SK-N-SH (cell line): ENCODE measurements around the gene SELPLG. TPM values are rescaled to one million over a fixed set of nuclear protein-coding genes. Genes with fewer than 3 reads are reported as not detected.
A peak's percentile ranks its signal among the peaks of the same experiment; 100 is the strongest.

ENCODE experiments used
- CTCF ChIA-PET: fragments of 300-600, 350-600 bp; formaldehyde crosslinking; extraction: SDS; loops from one replicate; lab custom pipeline; 2021; lab: Yijun Ruan, JAX
- POLR2A ChIA-PET: fragments of 350-600 bp; sonication (Branson Sonifier 250); formaldehyde crosslinking; extraction: SDS; loops from one replicate; lab custom pipeline; 2020; ENCODE audit warnings: antibody characterized with exemption, inconsistent platforms; lab: Yijun Ruan, JAX
- DNase-seq: peaks from one replicate; pipeline ENCODE4 v3.0.0; 2012
- H2AFZ ChIP-seq: fragments of 200-600 bp; sonication (generic); 2 replicates; pipeline ENCODE4 v1.8.1; 2016; ENCODE audit warnings: antibody characterized with exemption, mild to moderate bottlenecking, low read depth
- H3F3A ChIP-seq: fragments of 200-600 bp; sonication (generic); replicated peaks from 2 replicates; pipeline ENCODE3; 2016; ENCODE audit warnings: antibody characterized with exemption, mild to moderate bottlenecking; ENCODE audit not compliant: insufficient read depth
- H3K27ac ChIP-seq, 2 experiments: fragments of 200-500 bp in 1 of 2; fragments of 200-600 bp in 1 of 2; sonication (Bioruptor generic) in 1 of 2; sonication (generic), shearing (Covaris generic) in 1 of 2; 2 replicates each; pipeline versions ENCODE4 v1.5.1 to v1.6.1; 2014 to 2016; ENCODE audit warnings: low read depth in 2 of 2, inconsistent platforms in 1 of 2, low read length in 1 of 2, mild to moderate bottlenecking in 1 of 2, mixed read lengths in 1 of 2
- H3K27me3 ChIP-seq: fragments of 200-600 bp; sonication (generic), shearing (Covaris generic); 2 replicates; pipeline ENCODE4 v1.6.1; 2016; ENCODE audit warnings: mixed run types; ENCODE audit not compliant: insufficient read depth
- H3K36me3 ChIP-seq, 2 experiments: fragments of 200-500 bp in 1 of 2; fragments of 200-600 bp in 1 of 2; sonication (Bioruptor generic) in 1 of 2; sonication (generic) in 1 of 2; replicated peaks in 1 of 2; 2 replicates each; pipeline versions ENCODE3 to v1.5.1; 2014 to 2016; ENCODE audit warnings: low read length in 1 of 2, mild to moderate bottlenecking in 1 of 2; ENCODE audit not compliant: insufficient read depth in 2 of 2, control insufficient read depth in 1 of 2
- H3K4me1 ChIP-seq, 2 experiments: fragments of 200-500 bp in 1 of 2; fragments of 200-600 bp in 1 of 2; sonication (Bioruptor generic) in 1 of 2; sonication (generic), shearing (Covaris generic) in 1 of 2; 2 replicates each; pipeline versions ENCODE4 v1.5.1 to v1.6.1; 2014 to 2016; ENCODE audit warnings: low read depth in 1 of 2, low read length in 1 of 2, mixed run types in 1 of 2; ENCODE audit not compliant: insufficient read depth in 2 of 2, control insufficient read depth in 1 of 2
- H3K4me2 ChIP-seq: fragments of 200-600 bp; sonication (generic), shearing (Covaris generic); 2 replicates; pipeline ENCODE4 v1.6.1; 2017; ENCODE audit warnings: mixed run types
- H3K4me3 ChIP-seq, 2 experiments: fragments of 200-500 bp in 1 of 2; fragments of 200-600 bp in 1 of 2; sonication (Bioruptor generic) in 1 of 2; sonication (generic), shearing (Covaris generic) in 1 of 2; 2 replicates each; pipeline versions ENCODE4 v1.5.1 to v1.8.1; 2014 to 2016; ENCODE audit warnings: low read depth in 2 of 2, inconsistent platforms in 1 of 2, low read length in 1 of 2, mild to moderate bottlenecking in 1 of 2, mixed read lengths in 1 of 2, moderate library complexity in 1 of 2
- H3K79me2 ChIP-seq: fragments of 200-600 bp; sonication (generic); 2 replicates; pipeline ENCODE4 v1.8.1; 2017; ENCODE audit warnings: mild to moderate bottlenecking; ENCODE audit not compliant: insufficient read depth
- H3K9ac ChIP-seq: fragments of 200-600 bp; sonication (generic); 2 replicates; pipeline ENCODE4 v1.6.1; 2017; ENCODE audit warnings: mixed run types
- H3K9me2 ChIP-seq: fragments of 200-600 bp; sonication (generic); 2 replicates; pipeline ENCODE4 v1.6.1; 2017; ENCODE audit warnings: mixed run types
- H3K9me3 ChIP-seq: fragments of 200-600 bp; sonication (generic); 2 replicates; pipeline ENCODE4 v1.6.1; 2017; ENCODE audit warnings: mixed run types, mild to moderate bottlenecking, moderate library complexity
- H4K20me1 ChIP-seq: fragments of 200-600 bp; sonication (generic); 2 replicates; pipeline ENCODE4 v1.6.1; 2017; ENCODE audit warnings: mild to moderate bottlenecking, mixed run types; ENCODE audit not compliant: insufficient read depth
- CHD2 ChIP-seq: fragments of 150-350 bp; IDR thresholded peaks from 2 replicates; pipeline ENCODE4 v1.6.1; 2018; ENCODE audit warnings: low read length; ENCODE audit not compliant: partially characterized antibody
- EZH2phosphoT487 ChIP-seq: fragments of 200-600 bp; sonication (generic); IDR thresholded peaks from 2 replicates; pipeline ENCODE4 v1.6.1; 2017; ENCODE audit warnings: low read depth, mixed run types, mild to moderate bottlenecking, antibody characterized with exemption, moderate library complexity, borderline replicate concordance
- MXI1 ChIP-seq: IDR thresholded peaks from 2 replicates; pipeline ENCODE4 v1.6.1; 2012; ENCODE audit warnings: mild to moderate bottlenecking, low read depth, low read length, improper control_type of control experiment
- NRF1 ChIP-seq: IDR thresholded peaks from 2 replicates; pipeline ENCODE4 v1.6.1; 2012; ENCODE audit warnings: low read depth, mild to moderate bottlenecking, low read length
- RFX5 ChIP-seq: IDR thresholded peaks from 2 replicates; pipeline ENCODE4 v1.6.1; 2012; ENCODE audit warnings: mild to moderate bottlenecking, improper control_type of control experiment, low read length
- SMC3 ChIP-seq: IDR thresholded peaks from 2 replicates; pipeline ENCODE4 v1.6.1; 2012; ENCODE audit warnings: low read depth, low read length, improper control_type of control experiment
- TCF12 ChIP-seq: IDR thresholded peaks from 2 replicates; pipeline ENCODE4 v1.4.0; 2012
- TEAD4 ChIP-seq: IDR thresholded peaks from 2 replicates; pipeline ENCODE4 v1.4.0; 2012; ENCODE audit warnings: mild to moderate bottlenecking, borderline replicate concordance; ENCODE audit not compliant: insufficient read depth
- USF1 ChIP-seq: IDR thresholded peaks from 2 replicates; pipeline ENCODE4 v1.4.0; 2012; ENCODE audit warnings: low read depth, borderline replicate concordance
- YY1 ChIP-seq: IDR thresholded peaks from 2 replicates; pipeline ENCODE4 v1.4.0; 2012; ENCODE audit warnings: low read depth, mild to moderate bottlenecking
- WGBS: methylation state at CpG from one replicate; pipeline ENCODE4 v1.1.6; 2017; ENCODE audit warnings: low lambda C conversion rate; 5-methylcytosine and 5-hydroxymethylcytosine counted together
- polyA plus RNA-seq, 3 experiments: library from polyadenylated mRNA; depleted of rRNA; stranded (reverse); fragments of >200 nt; gene quantifications; 2 replicates each; pipeline ENCODE4 v1.2.3, GENCODE V29; 2012
- TF ChIP-seq, protein P1 (sequence below): IDR thresholded peaks from 2 replicates; pipeline ENCODE4 v1.4.0; 2012; ENCODE audit warnings: low read depth, borderline replicate concordance
- TF ChIP-seq, protein P2 (sequence below): IDR thresholded peaks from 2 replicates; pipeline ENCODE4 v1.6.1; 2012; ENCODE audit warnings: mild to moderate bottlenecking, low read depth, low read length, moderate library complexity
- TF ChIP-seq, protein P3 (sequence below): fragments of 150-350 bp; IDR thresholded peaks from 2 replicates; pipeline ENCODE4 v1.6.1; 2016; ENCODE audit warnings: mild to moderate bottlenecking, low read depth, low read length
- TF ChIP-seq, protein P4 (sequence below): IDR thresholded peaks from 2 replicates; pipeline ENCODE4; 2012

The SELPLG gene
- polyA plus RNA-seq, 1 of the 3 experiments (the other 2 are of a cell fraction), result 2.8 TPM

DNA sequence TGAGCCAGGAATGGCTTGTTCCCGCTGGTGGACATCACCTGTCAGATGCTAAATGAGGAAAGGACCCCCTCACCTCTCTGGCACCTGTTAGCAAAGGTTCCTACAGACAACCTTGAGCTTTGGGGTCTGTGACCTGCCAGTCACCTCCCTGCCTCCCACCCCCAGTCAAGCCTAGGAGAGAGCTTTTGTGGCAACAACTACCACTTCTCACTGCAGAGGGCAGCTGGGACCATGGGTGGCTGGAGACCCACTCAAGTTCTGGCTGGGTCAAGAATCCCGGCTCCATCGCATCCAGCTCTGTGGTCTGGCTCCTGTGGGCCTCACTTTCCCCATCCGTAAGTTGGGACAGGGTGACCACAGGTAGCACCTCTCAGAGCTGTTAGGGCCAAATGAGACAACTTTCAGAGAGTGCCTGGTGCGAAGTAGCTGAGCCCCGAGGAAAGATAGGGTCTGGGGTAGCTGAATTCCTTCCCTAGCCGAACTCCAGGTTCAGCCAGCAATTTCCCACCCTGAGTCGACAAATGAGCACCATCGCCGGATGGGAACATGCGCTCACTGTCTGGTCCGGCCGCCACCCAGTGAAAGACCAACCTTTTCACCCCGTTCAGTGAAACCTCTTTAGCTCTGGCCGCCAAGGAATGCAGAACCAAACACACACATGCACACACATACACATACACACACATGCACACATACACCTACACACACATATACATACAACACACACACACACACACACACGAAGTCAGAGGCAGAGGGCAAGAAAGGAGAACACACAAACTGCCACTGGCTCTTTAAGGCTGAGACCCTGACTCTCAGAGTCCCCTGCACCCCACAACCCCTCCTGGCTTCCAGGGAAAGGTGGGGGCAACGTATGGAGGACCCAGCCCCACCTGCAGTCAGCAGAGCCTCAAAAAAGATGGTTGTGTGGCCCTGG is 37.7 kb downstream of the SELPLG start:
- WGBS, result 81% methylated on average over 14 of the region's 17 CpGs
- ChIA-PET POLR2A (no interaction called here), CTCF (interaction anchor here (0.9 to 4.6 kb wide), 3 partner anchors 22 to 207 kb away, joined by 3 to 23 read pairs (median 5); no protein-coding TSS in a partner anchor)
- H2AFZ ChIP-seq, result no peak overlapping the region
- H3K4me3 ChIP-seq, result peak overlapping the region; percentile 45 to 60; a peak in 3 of 4 replicates
- H3K4me2 ChIP-seq, result peak overlapping the region; percentile 91; the same call in 1 of the 2 replicates
- no peaks in the 10 kb centered on the region for H3K9me2 ChIP-seq
- peaks cover 0 to 26% of the 10 kb centered on the region in 2 experiments; a peak in 1 of 4 replicates for H3K4me1 ChIP-seq
- no peak for DNase-seq
- TF ChIP-seq TCF12, result no peak
- TF ChIP-seq RFX5, result no peak
- TF ChIP-seq EZH2phosphoT487, result no peak
- TF ChIP-seq, protein P1, sequence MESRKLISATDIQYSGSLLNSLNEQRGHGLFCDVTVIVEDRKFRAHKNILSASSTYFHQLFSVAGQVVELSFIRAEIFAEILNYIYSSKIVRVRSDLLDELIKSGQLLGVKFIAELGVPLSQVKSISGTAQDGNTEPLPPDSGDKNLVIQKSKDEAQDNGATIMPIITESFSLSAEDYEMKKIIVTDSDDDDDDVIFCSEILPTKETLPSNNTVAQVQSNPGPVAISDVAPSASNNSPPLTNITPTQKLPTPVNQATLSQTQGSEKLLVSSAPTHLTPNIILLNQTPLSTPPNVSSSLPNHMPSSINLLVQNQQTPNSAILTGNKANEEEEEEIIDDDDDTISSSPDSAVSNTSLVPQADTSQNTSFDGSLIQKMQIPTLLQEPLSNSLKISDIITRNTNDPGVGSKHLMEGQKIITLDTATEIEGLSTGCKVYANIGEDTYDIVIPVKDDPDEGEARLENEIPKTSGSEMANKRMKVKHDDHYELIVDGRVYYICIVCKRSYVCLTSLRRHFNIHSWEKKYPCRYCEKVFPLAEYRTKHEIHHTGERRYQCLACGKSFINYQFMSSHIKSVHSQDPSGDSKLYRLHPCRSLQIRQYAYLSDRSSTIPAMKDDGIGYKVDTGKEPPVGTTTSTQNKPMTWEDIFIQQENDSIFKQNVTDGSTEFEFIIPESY, result no peak
- TF ChIP-seq CHD2, result no peak
- no peak for TF ChIP-seq TEAD4
- no peak for TF ChIP-seq USF1
- no peak for TF ChIP-seq NRF1
- no peak for TF ChIP-seq SMC3
- H4K20me1 ChIP-seq, result no peaks in the 10 kb centered on the region
- no peaks in the 10 kb centered on the region for H3K9me3 ChIP-seq
- no peaks in the 10 kb centered on the region for H3K79me2 ChIP-seq
- peaks cover 0 to 2% of the 10 kb centered on the region in 2 experiments for H3K36me3 ChIP-seq
- peaks cover 7% of the 10 kb centered on the region for H3F3A ChIP-seq
- no peak overlapping the region for H3K9ac ChIP-seq
- H3K27me3 ChIP-seq, result no peaks in the 10 kb centered on the region
- H3K27ac ChIP-seq, result no peak overlapping the region; a peak in 1 of 4 replicates

- peaks cover 0 to 26% of the 10 kb centered on the region in 2 experiments; a peak in 1 of 4 replicates for H3K4me1 ChIP-seq
- H3K9me3 ChIP-seq, result no peaks in the 10 kb centered on the region
- H4K20me1 ChIP-seq, result no peaks in the 10 kb centered on the region
- peaks cover 0 to 2% of the 10 kb centered on the region in 2 experiments for H3K36me3 ChIP-seq
- no peak overlapping the region for H3K27ac ChIP-seq
- POLR2A ChIA-PET, result no interaction called here
- H3K27me3 ChIP-seq, result no peaks in the 10 kb centered on the region
- no peak overlapping the region for H2AFZ ChIP-seq
- no peak overlapping the region for H3K9ac ChIP-seq
- no peaks in the 10 kb centered on the region for H3K9me2 ChIP-seq
- DNase-seq, result no peak
- CTCF ChIA-PET, result interaction anchor here (4.6 kb wide), 1 partner anchor 23 kb away, joined by 23 read pairs; no protein-coding TSS in a partner anchor
- H3K4me3 ChIP-seq, result no peak overlapping the region
- H3F3A ChIP-seq, result peaks cover 7% of the 10 kb centered on the region
- WGBS, result 94% methylated on average over 7 of the region's 7 CpGs
- H3K79me2 ChIP-seq, result no peaks in the 10 kb centered on the region
- H3K4me2 ChIP-seq, result no peak overlapping the region
- TF ChIP-seq SMC3, result no peak
- no peak for TF ChIP-seq TCF12
- no peak for TF ChIP-seq YY1
- TF ChIP-seq MXI1, result no peak
- TF ChIP-seq TEAD4, result no peak
- TF ChIP-seq, protein P2, sequence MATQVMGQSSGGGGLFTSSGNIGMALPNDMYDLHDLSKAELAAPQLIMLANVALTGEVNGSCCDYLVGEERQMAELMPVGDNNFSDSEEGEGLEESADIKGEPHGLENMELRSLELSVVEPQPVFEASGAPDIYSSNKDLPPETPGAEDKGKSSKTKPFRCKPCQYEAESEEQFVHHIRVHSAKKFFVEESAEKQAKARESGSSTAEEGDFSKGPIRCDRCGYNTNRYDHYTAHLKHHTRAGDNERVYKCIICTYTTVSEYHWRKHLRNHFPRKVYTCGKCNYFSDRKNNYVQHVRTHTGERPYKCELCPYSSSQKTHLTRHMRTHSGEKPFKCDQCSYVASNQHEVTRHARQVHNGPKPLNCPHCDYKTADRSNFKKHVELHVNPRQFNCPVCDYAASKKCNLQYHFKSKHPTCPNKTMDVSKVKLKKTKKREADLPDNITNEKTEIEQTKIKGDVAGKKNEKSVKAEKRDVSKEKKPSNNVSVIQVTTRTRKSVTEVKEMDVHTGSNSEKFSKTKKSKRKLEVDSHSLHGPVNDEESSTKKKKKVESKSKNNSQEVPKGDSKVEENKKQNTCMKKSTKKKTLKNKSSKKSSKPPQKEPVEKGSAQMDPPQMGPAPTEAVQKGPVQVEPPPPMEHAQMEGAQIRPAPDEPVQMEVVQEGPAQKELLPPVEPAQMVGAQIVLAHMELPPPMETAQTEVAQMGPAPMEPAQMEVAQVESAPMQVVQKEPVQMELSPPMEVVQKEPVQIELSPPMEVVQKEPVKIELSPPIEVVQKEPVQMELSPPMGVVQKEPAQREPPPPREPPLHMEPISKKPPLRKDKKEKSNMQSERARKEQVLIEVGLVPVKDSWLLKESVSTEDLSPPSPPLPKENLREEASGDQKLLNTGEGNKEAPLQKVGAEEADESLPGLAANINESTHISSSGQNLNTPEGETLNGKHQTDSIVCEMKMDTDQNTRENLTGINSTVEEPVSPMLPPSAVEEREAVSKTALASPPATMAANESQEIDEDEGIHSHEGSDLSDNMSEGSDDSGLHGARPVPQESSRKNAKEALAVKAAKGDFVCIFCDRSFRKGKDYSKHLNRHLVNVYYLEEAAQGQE, result no peak
- TF ChIP-seq, protein P3, sequence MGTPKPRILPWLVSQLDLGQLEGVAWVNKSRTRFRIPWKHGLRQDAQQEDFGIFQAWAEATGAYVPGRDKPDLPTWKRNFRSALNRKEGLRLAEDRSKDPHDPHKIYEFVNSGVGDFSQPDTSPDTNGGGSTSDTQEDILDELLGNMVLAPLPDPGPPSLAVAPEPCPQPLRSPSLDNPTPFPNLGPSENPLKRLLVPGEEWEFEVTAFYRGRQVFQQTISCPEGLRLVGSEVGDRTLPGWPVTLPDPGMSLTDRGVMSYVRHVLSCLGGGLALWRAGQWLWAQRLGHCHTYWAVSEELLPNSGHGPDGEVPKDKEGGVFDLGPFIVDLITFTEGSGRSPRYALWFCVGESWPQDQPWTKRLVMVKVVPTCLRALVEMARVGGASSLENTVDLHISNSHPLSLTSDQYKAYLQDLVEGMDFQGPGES, result no peak
- TF ChIP-seq, protein P4, sequence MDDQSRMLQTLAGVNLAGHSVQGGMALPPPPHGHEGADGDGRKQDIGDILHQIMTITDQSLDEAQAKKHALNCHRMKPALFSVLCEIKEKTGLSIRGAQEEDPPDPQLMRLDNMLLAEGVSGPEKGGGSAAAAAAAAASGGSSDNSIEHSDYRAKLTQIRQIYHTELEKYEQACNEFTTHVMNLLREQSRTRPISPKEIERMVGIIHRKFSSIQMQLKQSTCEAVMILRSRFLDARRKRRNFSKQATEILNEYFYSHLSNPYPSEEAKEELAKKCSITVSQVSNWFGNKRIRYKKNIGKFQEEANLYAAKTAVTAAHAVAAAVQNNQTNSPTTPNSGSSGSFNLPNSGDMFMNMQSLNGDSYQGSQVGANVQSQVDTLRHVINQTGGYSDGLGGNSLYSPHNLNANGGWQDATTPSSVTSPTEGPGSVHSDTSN, result no peak
- no peak for TF ChIP-seq CHD2
- TF ChIP-seq RFX5, result no peak
These were observed 38.6 kb downstream of the SELPLG start for GRCh38 chr12:108594960-108595710.
